ENCODE data around the gene C1orf56.
"Not testable (repeated sequence)": the region's sequence is repeated elsewhere in the genome, so short reads cannot be mapped to it uniquely, and the experiment has no call there.

Gene C1orf56

DNA sequence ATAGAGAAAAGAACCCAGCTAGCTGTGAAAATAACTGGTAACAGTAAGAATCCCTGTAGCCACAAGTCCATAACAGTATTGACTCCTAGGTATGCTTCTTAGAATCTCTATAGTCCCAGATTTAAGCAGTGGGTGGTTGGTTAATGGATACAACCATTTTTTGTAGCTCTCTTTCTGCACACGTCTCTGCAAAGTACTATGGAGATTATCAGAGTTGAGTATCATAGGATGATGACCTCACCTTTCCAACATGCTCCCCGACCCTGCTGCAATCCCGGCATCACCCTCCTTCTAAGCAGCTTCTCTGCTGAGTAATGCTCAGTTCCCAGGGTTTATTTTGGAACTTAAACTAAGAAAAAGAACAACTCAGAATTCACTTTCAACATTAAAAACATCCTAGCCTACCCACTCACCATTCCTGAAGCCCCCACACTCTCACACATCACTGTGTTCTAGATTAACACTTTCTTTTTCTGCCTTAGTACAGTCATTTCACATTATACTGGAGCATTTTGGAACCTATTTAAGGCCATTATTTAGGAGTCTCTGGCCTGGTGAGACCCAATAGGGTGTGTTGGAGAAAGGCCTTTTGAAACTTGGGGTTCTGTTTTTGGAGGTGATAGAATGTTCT is 15.3 kb downstream of the C1orf56 start:
- DNase-seq: peak; percentile 65

DNA sequence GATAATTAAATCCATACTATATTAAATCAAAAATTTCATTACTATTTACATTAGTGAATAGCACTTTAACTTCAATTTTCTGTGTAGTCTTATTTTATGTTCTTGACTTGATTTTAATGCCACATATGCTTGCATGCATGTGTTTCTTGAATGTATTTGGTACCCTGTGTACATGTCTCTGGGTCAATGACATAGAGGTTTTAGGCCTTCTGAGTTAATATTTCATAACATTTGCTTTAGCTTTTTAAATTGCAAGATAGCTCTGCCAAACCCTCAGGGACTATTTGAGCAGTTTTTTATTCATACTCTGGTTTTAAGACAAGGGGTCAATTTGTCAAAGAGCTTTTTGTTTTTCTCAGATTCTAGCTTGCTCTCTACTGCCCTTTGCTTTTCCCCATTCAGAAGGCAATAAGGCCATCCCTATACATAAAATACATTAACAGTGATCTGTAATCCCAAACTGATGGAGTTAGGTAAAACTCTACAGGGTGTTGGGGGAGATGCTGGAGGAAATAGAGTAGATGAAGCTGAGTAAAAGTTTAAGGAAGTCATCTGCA is 17.6 kb downstream of the C1orf56 start:
- DNase-seq: no peak

DNA sequence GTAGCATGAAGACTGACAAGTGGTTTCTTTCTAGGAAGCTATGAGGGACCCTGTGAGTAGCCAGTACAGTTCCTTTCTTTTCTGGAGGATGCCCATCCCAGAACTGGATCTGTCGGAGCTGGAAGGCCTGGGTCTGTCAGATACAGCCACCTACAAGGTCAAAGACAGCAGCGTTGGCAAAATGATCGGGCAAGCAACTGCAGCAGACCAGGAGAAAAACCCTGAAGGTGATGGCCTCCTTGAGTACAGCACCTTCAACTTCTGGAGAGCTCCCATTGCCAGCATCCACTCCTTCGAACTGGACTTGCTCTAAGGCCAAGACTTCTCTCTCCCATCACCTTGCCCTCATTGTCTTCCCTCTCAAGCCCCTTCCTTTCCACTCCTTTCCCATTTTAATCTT is 19.6 kb downstream of the C1orf56 start:
- DNase-seq: no peak

- DNase-seq: no peak
These were observed 21.5 kb downstream of the C1orf56 start for GRCh38 chr1:151069103-151069486.

GRCh38 chr1:151070474-151071276 is 23.1 kb downstream of the C1orf56 start, which contains the start of gene GABPB2:
TSS of gene GABPB2 (plus strand) at chr1:151070761. CDS start at chr1:151088190, 17,429 bp downstream.
- DNase-seq: peak; percentile 88

GRCh38 chr1:151072224-151072623 is 24.7 kb downstream of the C1orf56 start:
- DNase-seq: no peak

DNA sequence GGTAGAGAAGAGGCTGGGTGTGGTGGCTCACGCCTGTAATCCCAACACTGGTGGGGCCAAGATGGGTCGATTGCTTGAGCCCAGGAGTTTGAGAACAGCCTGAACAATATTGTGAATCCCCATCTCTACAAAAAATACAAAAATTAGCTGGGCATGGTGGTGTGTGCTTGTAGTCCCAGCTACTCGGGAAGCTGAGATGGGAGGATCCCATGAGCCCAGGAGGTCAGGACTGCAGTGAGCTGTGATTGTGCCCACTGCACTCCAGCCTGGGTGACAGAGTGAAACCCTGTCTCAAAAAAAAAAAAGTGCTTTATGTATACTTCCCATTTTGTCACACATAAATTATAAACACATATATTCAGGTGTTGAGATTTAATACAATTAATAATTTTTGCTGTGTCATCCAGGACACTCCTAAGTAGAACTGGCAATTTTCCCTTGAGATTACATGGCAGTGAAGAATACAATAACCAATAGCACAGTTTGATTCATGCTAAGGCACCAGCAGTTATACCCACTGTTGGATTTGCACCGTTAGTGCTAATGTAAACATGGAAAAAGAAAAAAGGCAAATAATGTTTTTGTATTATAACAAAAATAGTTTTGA is 38.5 kb downstream of the C1orf56 start:
- DNase-seq: no peak

DNA sequence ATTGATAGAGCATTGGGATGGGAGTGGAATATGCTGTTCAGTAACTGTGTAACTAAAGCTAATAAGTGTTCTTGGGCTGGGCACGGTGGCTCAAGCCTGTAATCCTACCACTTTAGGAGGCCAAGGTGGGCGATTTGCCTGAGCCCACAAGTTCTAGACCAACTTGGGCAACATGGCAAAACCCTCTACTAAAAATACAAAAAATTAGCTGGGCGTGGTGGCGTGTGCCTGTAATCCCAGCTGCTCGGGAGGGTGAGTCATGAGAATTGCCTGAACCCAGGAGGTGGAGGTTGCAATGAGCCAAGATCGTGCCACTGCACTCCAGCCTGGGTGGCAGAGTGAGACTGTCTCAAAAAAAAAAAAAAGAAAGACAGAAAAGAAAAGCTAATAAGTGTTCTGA is 49.9 kb downstream of the C1orf56 start:
- DNase-seq: not testable (repeated sequence)

GRCh38 chr1:151098126-151098525 is 50.6 kb downstream of the C1orf56 start:
- DNase-seq: no peak
